Measurements from ENCODE around the gene MCEMP1. TPM values are rescaled to one million over a fixed set of nuclear protein-coding genes. Genes with fewer than 3 reads are reported as not detected.

MCEMP1 gene
- total RNA-seq, 1 donor from 2014 or later = not detected

GRCh38 chr19:7647156-7647555, 29.7 kb upstream of the MCEMP1 start:
- Histone ChIP-seq H3K27me3 (ENCODE audit: insufficient read depth, low read length) (peaks cover 2% of the 10 kb centered on the region), H3K4me3 (ENCODE audit: insufficient read depth, low read depth, low read length) (no peak overlapping the region), H3K27ac (ENCODE audit: low read depth, low read length) (no peak overlapping the region), H4K20me1 (ENCODE audit: insufficient read depth, low read length) (no peaks in the 10 kb centered on the region), H3K36me3 (ENCODE audit: insufficient read depth, low read length) (no peaks in the 10 kb centered on the region), H3K4me2 (ENCODE audit: low read length) (no peak overlapping the region), H3K9me3 (ENCODE audit: insufficient read depth, low read depth, low read length) (no peaks in the 10 kb centered on the region), H3K9ac (ENCODE audit: low read length) (no peak overlapping the region), H2AFZ (ENCODE audit: low read depth, low read length) (no peak overlapping the region), H3K4me1 (ENCODE audit: insufficient read depth, low read length) (no peaks in the 10 kb centered on the region), H3K79me2 (ENCODE audit: insufficient read depth, low read length) (no peaks in the 10 kb centered on the region)
- no peak overlapping the region for H3K4me3 Mint-ChIP-seq (ENCODE audit: unreplicated experiment)
- H3K36me3 Mint-ChIP-seq (ENCODE audit: low read depth, unreplicated experiment) = peaks cover 1% of the 10 kb centered on the region
- FAIRE-seq (no peak), DNase-seq (ENCODE audit: low read depth) (no peak)
- no peaks in the 10 kb centered on the region for H3K4me1 Mint-ChIP-seq (ENCODE audit: low read depth, unreplicated experiment)
- no peaks in the 10 kb centered on the region for H3K9me3 Mint-ChIP-seq (ENCODE audit: unreplicated experiment)
- TF ChIP-seq CTCF (IDR thresholded peaks at IDR 0.05; ENCODE audit: insufficient read depth, low read depth, low read length) (no peak), EZH2 (IDR thresholded peaks at IDR 0.05; ENCODE audit: insufficient read depth, low read length) (no peak)
- H3K27ac Mint-ChIP-seq (ENCODE audit: unreplicated experiment) = no peak overlapping the region
- H3K27me3 Mint-ChIP-seq (ENCODE audit: low read depth, unreplicated experiment) = peaks cover 16% of the 10 kb centered on the region

GRCh38 chr19:7648265-7649014, 28.4 kb upstream of the MCEMP1 start:
- Histone ChIP-seq H3K27me3 (ENCODE audit: insufficient read depth, low read length) (peaks cover 2% of the 10 kb centered on the region), H3K4me3 (ENCODE audit: insufficient read depth, low read depth, low read length) (no peak overlapping the region), H3K27ac (ENCODE audit: low read depth, low read length) (no peak overlapping the region), H3K79me2 (ENCODE audit: insufficient read depth, low read length) (no peaks in the 10 kb centered on the region), H3K36me3 (ENCODE audit: insufficient read depth, low read length) (no peaks in the 10 kb centered on the region), H3K4me2 (ENCODE audit: low read length) (no peak overlapping the region), H3K9me3 (ENCODE audit: insufficient read depth, low read depth, low read length) (no peaks in the 10 kb centered on the region), H3K4me1 (ENCODE audit: insufficient read depth, low read length) (no peaks in the 10 kb centered on the region), H3K9ac (ENCODE audit: low read length) (no peak overlapping the region), H4K20me1 (ENCODE audit: insufficient read depth, low read length) (no peaks in the 10 kb centered on the region), H2AFZ (ENCODE audit: low read depth, low read length) (no peak overlapping the region)
- DNase-seq (ENCODE audit: low read depth) (no peak), FAIRE-seq (no peak)
- Mint-ChIP-seq H3K27ac (ENCODE audit: unreplicated experiment) (no peak overlapping the region), H3K9me3 (ENCODE audit: unreplicated experiment) (no peaks in the 10 kb centered on the region), H3K27me3 (ENCODE audit: low read depth, unreplicated experiment) (peaks cover 25% of the 10 kb centered on the region), H3K4me1 (ENCODE audit: low read depth, unreplicated experiment) (no peaks in the 10 kb centered on the region), H3K36me3 (ENCODE audit: low read depth, unreplicated experiment) (no peaks in the 10 kb centered on the region), H3K4me3 (ENCODE audit: unreplicated experiment) (no peak overlapping the region)
- TF ChIP-seq CTCF (IDR thresholded peaks at IDR 0.05; ENCODE audit: insufficient read depth, low read depth, low read length) = no peak
- no peak for TF ChIP-seq EZH2 (IDR thresholded peaks at IDR 0.05; ENCODE audit: insufficient read depth, low read length)

GRCh38 chr19:7650148-7650547, 26.7 kb upstream of the MCEMP1 start:
- Mint-ChIP-seq H3K36me3 (ENCODE audit: low read depth, unreplicated experiment) (no peaks in the 10 kb centered on the region), H3K27me3 (ENCODE audit: low read depth, unreplicated experiment) (peaks cover 27% of the 10 kb centered on the region), H3K9me3 (ENCODE audit: unreplicated experiment) (no peaks in the 10 kb centered on the region), H3K27ac (ENCODE audit: unreplicated experiment) (no peak overlapping the region), H3K4me1 (ENCODE audit: low read depth, unreplicated experiment) (no peaks in the 10 kb centered on the region), H3K4me3 (ENCODE audit: unreplicated experiment) (no peak overlapping the region)
- DNase-seq (ENCODE audit: low read depth) = no peak
- no peaks in the 10 kb centered on the region for H3K4me1 ChIP-seq (ENCODE audit: insufficient read depth, low read length)
- no peak overlapping the region for H3K4me3 ChIP-seq (ENCODE audit: insufficient read depth, low read depth, low read length)
- no peak for FAIRE-seq
- H3K9ac ChIP-seq (ENCODE audit: low read length) = no peak overlapping the region
- no peaks in the 10 kb centered on the region for H3K9me3 ChIP-seq (ENCODE audit: insufficient read depth, low read depth, low read length)
- no peaks in the 10 kb centered on the region for H4K20me1 ChIP-seq (ENCODE audit: insufficient read depth, low read length)
- TF ChIP-seq EZH2 (IDR thresholded peaks at IDR 0.05; ENCODE audit: insufficient read depth, low read length) = no peak
- no peak for TF ChIP-seq CTCF (IDR thresholded peaks at IDR 0.05; ENCODE audit: insufficient read depth, low read depth, low read length)
- H3K27me3 ChIP-seq (ENCODE audit: insufficient read depth, low read length) = peaks cover 2% of the 10 kb centered on the region
- no peak overlapping the region for H3K27ac ChIP-seq (ENCODE audit: low read depth, low read length)
- no peak overlapping the region for H2AFZ ChIP-seq (ENCODE audit: low read depth, low read length)
- H3K36me3 ChIP-seq (ENCODE audit: insufficient read depth, low read length) = no peaks in the 10 kb centered on the region
- no peaks in the 10 kb centered on the region for H3K79me2 ChIP-seq (ENCODE audit: insufficient read depth, low read length)
- H3K4me2 ChIP-seq (ENCODE audit: low read length) = no peak overlapping the region

Measured in astrocyte (in vitro differentiated cells and primary cell).